Measurements from ENCODE around the gene PTPRCAP.

Gene PTPRCAP

GRCh38 chr11:67393990-67394389 lies 43.5 kb downstream of the PTPRCAP start:
- H3K4me3 ChIP-seq (ENCODE audit: low read depth, low read length) = no peak overlapping the region
- TF ChIP-seq, protein P1, sequence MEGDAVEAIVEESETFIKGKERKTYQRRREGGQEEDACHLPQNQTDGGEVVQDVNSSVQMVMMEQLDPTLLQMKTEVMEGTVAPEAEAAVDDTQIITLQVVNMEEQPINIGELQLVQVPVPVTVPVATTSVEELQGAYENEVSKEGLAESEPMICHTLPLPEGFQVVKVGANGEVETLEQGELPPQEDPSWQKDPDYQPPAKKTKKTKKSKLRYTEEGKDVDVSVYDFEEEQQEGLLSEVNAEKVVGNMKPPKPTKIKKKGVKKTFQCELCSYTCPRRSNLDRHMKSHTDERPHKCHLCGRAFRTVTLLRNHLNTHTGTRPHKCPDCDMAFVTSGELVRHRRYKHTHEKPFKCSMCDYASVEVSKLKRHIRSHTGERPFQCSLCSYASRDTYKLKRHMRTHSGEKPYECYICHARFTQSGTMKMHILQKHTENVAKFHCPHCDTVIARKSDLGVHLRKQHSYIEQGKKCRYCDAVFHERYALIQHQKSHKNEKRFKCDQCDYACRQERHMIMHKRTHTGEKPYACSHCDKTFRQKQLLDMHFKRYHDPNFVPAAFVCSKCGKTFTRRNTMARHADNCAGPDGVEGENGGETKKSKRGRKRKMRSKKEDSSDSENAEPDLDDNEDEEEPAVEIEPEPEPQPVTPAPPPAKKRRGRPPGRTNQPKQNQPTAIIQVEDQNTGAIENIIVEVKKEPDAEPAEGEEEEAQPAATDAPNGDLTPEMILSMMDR (IDR thresholded peaks at IDR 0.05; ENCODE audit: low read depth, low read length) = no peak

- H3K4me3 ChIP-seq (ENCODE audit: low read depth, low read length) = no peak overlapping the region
Observed at GRCh38 chr11:67393437-67393836, 44.0 kb downstream of the PTPRCAP start.

GRCh38 chr11:67392183-67392715 lies 45.2 kb downstream of the PTPRCAP start:
- TF ChIP-seq, protein P1 (IDR thresholded peaks at IDR 0.05; ENCODE audit: low read depth, low read length) = no peak
- H3K4me3 ChIP-seq (ENCODE audit: low read depth, low read length) = peak overlapping the region; percentile 83

More at GRCh38 chr11:67393437-67393836, 44.0 kb downstream of the PTPRCAP start:
- TF ChIP-seq, protein P1 (IDR thresholded peaks at IDR 0.05; ENCODE audit: low read depth, low read length) = no peak

DNA sequence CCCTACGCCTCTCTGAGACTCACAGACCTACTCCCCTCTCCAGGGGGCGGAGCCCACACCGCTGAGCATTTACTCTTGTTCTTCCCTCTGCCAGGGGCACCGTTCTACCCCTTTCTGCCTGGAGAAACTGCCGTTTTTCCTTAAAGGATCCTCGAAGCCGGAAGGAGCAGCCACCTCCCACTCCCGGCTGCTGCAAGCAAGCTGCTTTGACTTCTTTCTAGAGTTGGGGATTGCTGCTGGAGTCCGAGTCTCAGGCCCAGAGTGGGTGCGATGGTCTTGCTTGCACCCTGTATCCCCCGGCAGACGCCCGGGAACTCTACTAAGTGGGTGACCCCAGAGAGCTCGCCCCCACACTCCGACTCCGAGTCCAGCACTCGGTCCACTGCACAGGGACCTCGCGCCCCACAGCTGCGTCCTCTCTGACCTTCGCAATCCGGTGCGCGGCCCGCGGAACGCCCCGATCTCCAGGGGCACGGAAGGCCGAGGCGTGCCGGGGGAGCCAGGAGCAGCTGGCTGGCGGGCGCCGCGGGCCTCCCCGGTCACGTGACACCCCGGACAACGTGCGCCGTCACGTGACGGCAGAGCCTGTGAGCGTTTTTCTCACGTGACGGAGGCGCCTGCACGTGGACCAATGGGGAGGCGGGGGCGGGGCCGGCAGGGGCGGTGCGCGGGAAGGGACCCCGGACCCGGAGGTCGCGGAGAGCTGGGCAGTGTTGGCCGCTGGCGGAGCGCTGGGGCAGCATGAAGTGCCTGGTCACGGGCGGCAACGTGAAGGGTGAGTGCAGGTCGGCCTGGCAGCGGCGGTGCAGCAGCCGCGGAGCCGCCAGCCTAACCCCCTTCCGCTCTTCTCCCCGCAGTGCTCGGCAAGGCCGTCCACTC lies 45.9 kb downstream of the PTPRCAP start, which contains the start of gene RAD9A:
TSS of gene RAD9A (plus strand) at position 683 of the 879 bp plus-strand sequence. CDS start at position 742, 59 bp downstream.
- peak within 1 kb of the TSS; percentile 83 for H3K4me3 ChIP-seq (ENCODE audit: low read depth, low read length)
- TF ChIP-seq, protein P1 (IDR thresholded peaks at IDR 0.05; ENCODE audit: low read depth, low read length) = no peak

- TF ChIP-seq, protein P1 (IDR thresholded peaks at IDR 0.05; ENCODE audit: low read depth, low read length) = no peak
- peak overlapping the region; percentile 83 for H3K4me3 ChIP-seq (ENCODE audit: low read depth, low read length)
Observed at GRCh38 chr11:67390947-67391303, 46.6 kb downstream of the PTPRCAP start.

DNA sequence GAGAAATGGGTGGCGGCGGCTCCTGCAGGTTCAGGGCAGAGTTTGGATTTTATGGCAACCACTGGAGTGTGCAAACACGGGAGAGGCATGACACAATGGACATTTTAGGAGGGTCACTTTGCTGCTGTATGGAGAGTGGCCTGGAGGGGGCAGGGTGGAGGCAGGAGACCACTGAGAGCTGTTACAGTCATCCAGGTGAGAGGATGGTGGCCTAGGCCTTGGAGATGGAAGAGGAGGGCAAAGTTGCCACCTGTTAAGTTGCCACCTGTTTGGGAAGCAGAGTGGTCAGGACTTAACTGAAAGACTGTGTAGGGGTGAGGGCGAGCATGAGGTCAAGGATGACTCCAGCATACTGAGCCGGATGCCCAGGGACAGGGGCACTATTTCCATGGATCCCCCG lies 48.0 kb downstream of the PTPRCAP start:
- no peak overlapping the region for H3K4me3 ChIP-seq (ENCODE audit: low read depth, low read length)
- TF ChIP-seq, protein P1 (IDR thresholded peaks at IDR 0.05; ENCODE audit: low read depth, low read length) = peak; percentile 39

GRCh38 chr11:67387518-67387917 lies 50.0 kb downstream of the PTPRCAP start:
- TF ChIP-seq, protein P1 (IDR thresholded peaks at IDR 0.05; ENCODE audit: low read depth, low read length) = no peak

More at GRCh38 chr11:67387518-67387917, 50.0 kb downstream of the PTPRCAP start:
- no peak overlapping the region for H3K4me3 ChIP-seq (ENCODE audit: low read depth, low read length)
